Astrocyte of the spinal cord (primary cell): ENCODE results near the gene CASK.

Experiments
- DNase-seq: peaks from one replicate; pipeline ENCODE4 v3.0.0; 2011; ENCODE audit warnings: low read depth, low spot score
- H3K4me3 ChIP-seq: 2 replicates; pipeline ENCODE4 v1.5.1; 2011; ENCODE audit warnings: low read depth, mild to moderate bottlenecking, low read length, moderate library complexity
- CTCF ChIP-seq: IDR thresholded peaks from 2 replicates; pipeline ENCODE4 v1.5.1; 2012; ENCODE audit warnings: low read depth, mild to moderate bottlenecking, low read length, inconsistent platforms
- in situ Hi-C: cut with HindIII; loops from 2 replicates; pipeline ENCODE4 v1.10.0; 2017; ENCODE audit warnings: low sequenced_read_pairs

CASK gene

GRCh38 chrX:41716767-41717473 lies 206.4 kb downstream of the CASK start:
- in situ Hi-C loops = no loop called here
- DNase-seq = no peak
- no peak for TF ChIP-seq CTCF
- no peak overlapping the region for H3K4me3 ChIP-seq

- H3K4me3 ChIP-seq = no peak overlapping the region
- no peak for DNase-seq
- no peak for TF ChIP-seq CTCF
- in situ Hi-C loops = no loop called here
These were observed 207.1 kb downstream of the CASK start for GRCh38 chrX:41716222-41716621.

- in situ Hi-C loops = no loop called here
- no peak for TF ChIP-seq CTCF
- DNase-seq = no peak
- no peak overlapping the region for H3K4me3 ChIP-seq
These were observed 212.2 kb downstream of the CASK start for GRCh38 chrX:41711021-41711667.

GRCh38 chrX:41708486-41708885 lies 214.9 kb downstream of the CASK start:
- no peak for DNase-seq
- in situ Hi-C loops = no loop called here
- no peak for TF ChIP-seq CTCF
- H3K4me3 ChIP-seq = no peak overlapping the region

- no peak overlapping the region for H3K4me3 ChIP-seq
- TF ChIP-seq CTCF = no peak
- no peak for DNase-seq
- in situ Hi-C loops = no loop called here
These were observed 216.1 kb downstream of the CASK start for GRCh38 chrX:41707218-41707617.

GRCh38 chrX:41705680-41706374 lies 217.5 kb downstream of the CASK start:
- in situ Hi-C loops = no loop called here
- DNase-seq = no peak
- TF ChIP-seq CTCF = no peak
- no peak overlapping the region for H3K4me3 ChIP-seq
